ENCODE measurements around the gene SRC.

Gene SRC

GRCh38 chr20:37323985-37324384, 22.0 kb upstream of the SRC start:
- no peak for TF ChIP-seq GABPA (IDR thresholded peaks at IDR 0.05; ENCODE audit: low read depth)
- TF ChIP-seq CTCF (IDR thresholded peaks at IDR 0.05; ENCODE audit: insufficient read depth, low read length), result no peak
- no peak for TF ChIP-seq REST (IDR thresholded peaks at IDR 0.05; ENCODE audit: insufficient replicate concordance, low read depth)
- no peak for TF ChIP-seq SPI1 (IDR thresholded peaks at IDR 0.05; ENCODE audit: borderline replicate concordance, low read depth)
- no peak for TF ChIP-seq POLR2AphosphoS5 (IDR thresholded peaks at IDR 0.05; ENCODE audit: low read depth)
- no peak for DNase-seq (ENCODE audit: low read depth in 1 of 2, low spot score in 1 of 2)
- no peak overlapping the region for H3K27ac ChIP-seq (replicated peaks)
- no peaks in the 10 kb centered on the region for H3K27me3 ChIP-seq (ENCODE audit: insufficient read depth, poor library complexity, severe bottlenecking)
- no peak overlapping the region for H3K4me3 ChIP-seq (replicated peaks; ENCODE audit: insufficient read depth, low read length)

- no peak for TF ChIP-seq SPI1 (IDR thresholded peaks at IDR 0.05; ENCODE audit: borderline replicate concordance, low read depth)
- no peak for TF ChIP-seq REST (IDR thresholded peaks at IDR 0.05; ENCODE audit: insufficient replicate concordance, low read depth)
- no peak for TF ChIP-seq POLR2AphosphoS5 (IDR thresholded peaks at IDR 0.05; ENCODE audit: low read depth)
- no peak for TF ChIP-seq CTCF (IDR thresholded peaks at IDR 0.05; ENCODE audit: insufficient read depth, low read length)
- TF ChIP-seq GABPA (IDR thresholded peaks at IDR 0.05; ENCODE audit: low read depth), result no peak
- DNase-seq (ENCODE audit: low read depth in 1 of 2, low spot score in 1 of 2), result no peak
- Histone ChIP-seq H3K4me3 (replicated peaks; ENCODE audit: insufficient read depth, low read length) (no peak overlapping the region), H3K27ac (replicated peaks) (no peak overlapping the region), H3K27me3 (ENCODE audit: insufficient read depth, poor library complexity, severe bottlenecking) (no peaks in the 10 kb centered on the region)
Measured at GRCh38 chr20:37325206-37325605, 20.7 kb upstream of the SRC start.

- Histone ChIP-seq H3K4me3 (replicated peaks; ENCODE audit: insufficient read depth, low read length) (no peak overlapping the region), H3K27ac (replicated peaks) (no peak overlapping the region), H3K27me3 (ENCODE audit: insufficient read depth, poor library complexity, severe bottlenecking) (no peaks in the 10 kb centered on the region)
- DNase-seq (ENCODE audit: low read depth in 1 of 2, low spot score in 1 of 2), result no peak
- TF ChIP-seq CTCF (IDR thresholded peaks at IDR 0.05; ENCODE audit: insufficient read depth, low read length) (no peak), POLR2AphosphoS5 (IDR thresholded peaks at IDR 0.05; ENCODE audit: low read depth) (no peak), GABPA (IDR thresholded peaks at IDR 0.05; ENCODE audit: low read depth) (no peak)
Measured at GRCh38 chr20:37326666-37327065, 19.3 kb upstream of the SRC start.

- no peak for DNase-seq (ENCODE audit: low read depth in 1 of 2, low spot score in 1 of 2)
Measured at GRCh38 chr20:37327748-37328147, 18.2 kb upstream of the SRC start.

More at GRCh38 chr20:37327748-37328147, 18.2 kb upstream of the SRC start:
- no peak overlapping the region for H3K4me3 ChIP-seq (replicated peaks; ENCODE audit: insufficient read depth, low read length)
- TF ChIP-seq POLR2AphosphoS5 (IDR thresholded peaks at IDR 0.05; ENCODE audit: low read depth), result no peak
- no peak for TF ChIP-seq CTCF (IDR thresholded peaks at IDR 0.05; ENCODE audit: insufficient read depth, low read length)
- TF ChIP-seq SPI1 (IDR thresholded peaks at IDR 0.05; ENCODE audit: borderline replicate concordance, low read depth), result no peak
- no peak for TF ChIP-seq GABPA (IDR thresholded peaks at IDR 0.05; ENCODE audit: low read depth)
- TF ChIP-seq REST (IDR thresholded peaks at IDR 0.05; ENCODE audit: insufficient replicate concordance, low read depth), result no peak
- no peak overlapping the region for H3K27ac ChIP-seq (replicated peaks)
- no peaks in the 10 kb centered on the region for H3K27me3 ChIP-seq (ENCODE audit: insufficient read depth, poor library complexity, severe bottlenecking)

Data from HL-60 (cell line).